SK-N-SH (cell line): ENCODE data around the gene KRT4. TPM values are rescaled to one million over a fixed set of nuclear protein-coding genes. Genes with fewer than 3 reads are reported as not detected.

Experiments
- CTCF ChIA-PET: fragments of 300-600, 350-600 bp; formaldehyde crosslinking; extraction: SDS; loops from one replicate; lab custom pipeline; 2021; lab: Yijun Ruan, JAX
- POLR2A ChIA-PET: fragments of 350-600 bp; sonication (Branson Sonifier 250); formaldehyde crosslinking; extraction: SDS; loops from one replicate; lab custom pipeline; 2020; ENCODE audit warnings: antibody characterized with exemption, inconsistent platforms; lab: Yijun Ruan, JAX
- DNase-seq: peaks from one replicate; pipeline ENCODE4 v3.0.0; 2012
- H2AFZ ChIP-seq: fragments of 200-600 bp; sonication (generic); 2 replicates; pipeline ENCODE4 v1.8.1; 2016; ENCODE audit warnings: antibody characterized with exemption, mild to moderate bottlenecking, low read depth
- H3F3A ChIP-seq: fragments of 200-600 bp; sonication (generic); replicated peaks from 2 replicates; pipeline ENCODE3; 2016; ENCODE audit warnings: antibody characterized with exemption, mild to moderate bottlenecking; ENCODE audit not compliant: insufficient read depth
- H3K27ac ChIP-seq, 2 experiments: fragments of 200-500 bp in 1 of 2; fragments of 200-600 bp in 1 of 2; sonication (Bioruptor generic) in 1 of 2; sonication (generic), shearing (Covaris generic) in 1 of 2; 2 replicates each; pipeline versions ENCODE4 v1.5.1 to v1.6.1; 2014 to 2016; ENCODE audit warnings: low read depth in 2 of 2, inconsistent platforms in 1 of 2, low read length in 1 of 2, mild to moderate bottlenecking in 1 of 2, mixed read lengths in 1 of 2
- H3K27me3 ChIP-seq: fragments of 200-600 bp; sonication (generic), shearing (Covaris generic); 2 replicates; pipeline ENCODE4 v1.6.1; 2016; ENCODE audit warnings: mixed run types; ENCODE audit not compliant: insufficient read depth
- H3K36me3 ChIP-seq, 2 experiments: fragments of 200-500 bp in 1 of 2; fragments of 200-600 bp in 1 of 2; sonication (Bioruptor generic) in 1 of 2; sonication (generic) in 1 of 2; replicated peaks in 1 of 2; 2 replicates each; pipeline versions ENCODE3 to v1.5.1; 2014 to 2016; ENCODE audit warnings: low read length in 1 of 2, mild to moderate bottlenecking in 1 of 2; ENCODE audit not compliant: insufficient read depth in 2 of 2, control insufficient read depth in 1 of 2
- H3K4me1 ChIP-seq, 2 experiments: fragments of 200-500 bp in 1 of 2; fragments of 200-600 bp in 1 of 2; sonication (Bioruptor generic) in 1 of 2; sonication (generic), shearing (Covaris generic) in 1 of 2; 2 replicates each; pipeline versions ENCODE4 v1.5.1 to v1.6.1; 2014 to 2016; ENCODE audit warnings: low read depth in 1 of 2, low read length in 1 of 2, mixed run types in 1 of 2; ENCODE audit not compliant: insufficient read depth in 2 of 2, control insufficient read depth in 1 of 2
- H3K4me2 ChIP-seq: fragments of 200-600 bp; sonication (generic), shearing (Covaris generic); 2 replicates; pipeline ENCODE4 v1.6.1; 2017; ENCODE audit warnings: mixed run types
- H3K4me3 ChIP-seq, 2 experiments: fragments of 200-500 bp in 1 of 2; fragments of 200-600 bp in 1 of 2; sonication (Bioruptor generic) in 1 of 2; sonication (generic), shearing (Covaris generic) in 1 of 2; 2 replicates each; pipeline versions ENCODE4 v1.5.1 to v1.8.1; 2014 to 2016; ENCODE audit warnings: low read depth in 2 of 2, inconsistent platforms in 1 of 2, low read length in 1 of 2, mild to moderate bottlenecking in 1 of 2, mixed read lengths in 1 of 2, moderate library complexity in 1 of 2
- H3K79me2 ChIP-seq: fragments of 200-600 bp; sonication (generic); 2 replicates; pipeline ENCODE4 v1.8.1; 2017; ENCODE audit warnings: mild to moderate bottlenecking; ENCODE audit not compliant: insufficient read depth
- H3K9ac ChIP-seq: fragments of 200-600 bp; sonication (generic); 2 replicates; pipeline ENCODE4 v1.6.1; 2017; ENCODE audit warnings: mixed run types
- H3K9me2 ChIP-seq: fragments of 200-600 bp; sonication (generic); 2 replicates; pipeline ENCODE4 v1.6.1; 2017; ENCODE audit warnings: mixed run types
- H3K9me3 ChIP-seq: fragments of 200-600 bp; sonication (generic); 2 replicates; pipeline ENCODE4 v1.6.1; 2017; ENCODE audit warnings: mixed run types, mild to moderate bottlenecking, moderate library complexity
- H4K20me1 ChIP-seq: fragments of 200-600 bp; sonication (generic); 2 replicates; pipeline ENCODE4 v1.6.1; 2017; ENCODE audit warnings: mild to moderate bottlenecking, mixed run types; ENCODE audit not compliant: insufficient read depth
- CTCF ChIP-seq: fragments of 200-600 bp; sonication (generic); IDR thresholded peaks from 2 replicates; pipeline ENCODE4 v1.6.1; 2017; ENCODE audit warnings: antibody characterized with exemption, mild to moderate bottlenecking, moderate library complexity
- EZH2phosphoT487 ChIP-seq: fragments of 200-600 bp; sonication (generic); IDR thresholded peaks from 2 replicates; pipeline ENCODE4 v1.6.1; 2017; ENCODE audit warnings: low read depth, mixed run types, mild to moderate bottlenecking, antibody characterized with exemption, moderate library complexity, borderline replicate concordance
- FOSL2 ChIP-seq: IDR thresholded peaks from 2 replicates; pipeline ENCODE4 v1.4.0; 2012; ENCODE audit warnings: low read depth, mild to moderate bottlenecking, moderate library complexity, borderline replicate concordance
- JUND ChIP-seq: IDR thresholded peaks from 2 replicates; pipeline ENCODE4 v1.4.0; 2012
- MEF2A ChIP-seq: IDR thresholded peaks from 2 replicates; pipeline ENCODE4 v1.4.0; 2012; ENCODE audit warnings: low read depth, borderline replicate concordance
- NFIC ChIP-seq: IDR thresholded peaks from 2 replicates; pipeline ENCODE4 v1.4.0; 2012; ENCODE audit warnings: borderline replicate concordance
- NRF1 ChIP-seq: IDR thresholded peaks from 2 replicates; pipeline ENCODE4 v1.6.1; 2012; ENCODE audit warnings: low read depth, mild to moderate bottlenecking, low read length
- PBX3 ChIP-seq: IDR thresholded peaks from 2 replicates; pipeline ENCODE4; 2012
- RXRA ChIP-seq: IDR thresholded peaks from 2 replicates; pipeline ENCODE4 v1.4.0; 2012; ENCODE audit warnings: low read depth, mild to moderate bottlenecking, borderline replicate concordance
- SIN3A ChIP-seq: IDR thresholded peaks from 2 replicates; pipeline ENCODE4 v1.6.1; 2012; ENCODE audit warnings: low read depth, mild to moderate bottlenecking, low read length, moderate library complexity, borderline replicate concordance
- SMC3 ChIP-seq: IDR thresholded peaks from 2 replicates; pipeline ENCODE4 v1.6.1; 2012; ENCODE audit warnings: low read depth, low read length, improper control_type of control experiment
- TAF1 ChIP-seq: IDR thresholded peaks from 2 replicates; pipeline ENCODE4 v1.6.1; 2012; ENCODE audit warnings: low read depth, mild to moderate bottlenecking, low read length, moderate library complexity, borderline replicate concordance
- TCF12 ChIP-seq: IDR thresholded peaks from 2 replicates; pipeline ENCODE4 v1.4.0; 2012
- USF1 ChIP-seq: IDR thresholded peaks from 2 replicates; pipeline ENCODE4 v1.4.0; 2012; ENCODE audit warnings: low read depth, borderline replicate concordance
- USF2 ChIP-seq: fragments of 150-350 bp; IDR thresholded peaks from 2 replicates; pipeline ENCODE4 v1.6.1; 2017; ENCODE audit warnings: antibody characterized with exemption, low read length, low read depth, borderline replicate concordance
- WGBS: methylation state at CpG from one replicate; pipeline ENCODE4 v1.1.6; 2017; ENCODE audit warnings: low lambda C conversion rate; 5-methylcytosine and 5-hydroxymethylcytosine counted together
- polyA plus RNA-seq, 3 experiments: library from polyadenylated mRNA; depleted of rRNA; stranded (reverse); fragments of >200 nt; gene quantifications; 2 replicates each; pipeline ENCODE4 v1.2.3, GENCODE V29; 2012

The KRT4 gene
- polyA plus RNA-seq, 1 of the 3 experiments (the other 2 are of a cell fraction): not detected

- no peaks in the 10 kb centered on the region for H3K9me2 ChIP-seq
Observed at GRCh38 chr12:52765702-52766101, 48.2 kb downstream of the KRT4 start.

More at GRCh38 chr12:52765702-52766101, 48.2 kb downstream of the KRT4 start:
- Histone ChIP-seq H3K9ac (no peak overlapping the region), H3K79me2 (no peaks in the 10 kb centered on the region), H2AFZ (no peak overlapping the region), H3K4me2 (no peak overlapping the region), H3K27me3 (no peaks in the 10 kb centered on the region; the same call in 1 of the 2 replicates), H4K20me1 (no peaks in the 10 kb centered on the region), H3K27ac (no peak overlapping the region), H3K4me3 (no peak overlapping the region), H3K4me1 (no peaks in the 10 kb centered on the region), H3K36me3 (no peaks in the 10 kb centered on the region), H3F3A (no peaks in the 10 kb centered on the region), H3K9me3 (no peaks in the 10 kb centered on the region)
- 0% methylated on average over 1 of the region's 1 CpG for WGBS
- no peak for DNase-seq
- ChIA-PET POLR2A (no interaction called here), CTCF (interaction anchor here (1.6 kb wide), 1 partner anchor 9 kb away, joined by 3 read pairs; no protein-coding TSS in a partner anchor)
- no peak for TF ChIP-seq PBX3
- no peak for TF ChIP-seq NFIC
- TF ChIP-seq JUND: no peak
- no peak for TF ChIP-seq SIN3A
- TF ChIP-seq USF2: no peak
- TF ChIP-seq EZH2phosphoT487: no peak
- TF ChIP-seq USF1: no peak
- no peak for TF ChIP-seq MEF2A
- no peak for TF ChIP-seq TAF1
- TF ChIP-seq RXRA: no peak
- TF ChIP-seq TCF12: no peak
- TF ChIP-seq NRF1: no peak
- TF ChIP-seq FOSL2: no peak
- no peak for TF ChIP-seq CTCF
- no peak for TF ChIP-seq SMC3
